K562 (cell line): ENCODE data around the gene ATOH8. TPM values are rescaled to one million over a fixed set of nuclear protein-coding genes. Genes with fewer than 3 reads are reported as not detected.

ENCODE experiments used
- CBX5 ChIP-seq: IDR thresholded peaks from 2 replicates; pipeline ENCODE4 v1.6.1; 2014; ENCODE audit warnings: low read depth, borderline replicate concordance
- ZBTB11 ChIP-seq, 3 experiments: fragments of 200-800 bp in 1 of 3; fragments of 250-450 bp in 1 of 3; fragments of 450-650 bp in 1 of 3; sonication (Bioruptor Pico) in 1 of 3; sonication (Bioruptor generic) in 1 of 3; formaldehyde crosslinking in 1 of 3; IDR thresholded peaks; 2 replicates each; pipeline versions ENCODE4 v1.6.1 to v1.8.0; 2016 to 2022; ENCODE audit warnings: mild to moderate bottlenecking in 2 of 3, missing genetic modification characterization in 2 of 3, missing compliant biosample characterization in 1 of 3, moderate library complexity in 1 of 3
- ZNF507 ChIP-seq: conservative IDR thresholded peaks from 2 replicates; pipeline ENCODE4 v1.6.1; 2017; ENCODE audit warnings: missing genetic modification characterization, missing compliant biosample characterization
- polyA plus RNA-seq, 8 experiments: library from polyadenylated mRNA; depleted of rRNA in 4 of 8; stranded (reverse) in 5 of 8; unstranded in 3 of 8; fragments of >200 nt; fragmentation: Nextera tagmentation in 2 of 8; fragmentation: Illumina TruSeq in 1 of 8; extraction: Ambion mirVana in 2 of 8; extraction: Trizol in 1 of 8; gene quantifications; 2 replicates each; pipeline versions ENCODE4 v1.2.1 to v1.2.3, GENCODE V29; 2011 to 2014; ENCODE audit warnings: inconsistent platforms in 1 of 8, missing spikeins in 1 of 8
- total RNA-seq, 7 experiments: library from RNA; depleted of rRNA in 6 of 7; stranded (reverse); fragments of >200 nt in 6 of 7; fragmentation: Illumina TruSeq in 2 of 7; extraction: Trizol in 2 of 7; gene quantifications; 2 replicates each; pipeline versions ENCODE4 v1.2.1 to v1.2.3, GENCODE V29; 2011 to 2021; ENCODE audit warnings: low replicate concordance in 1 of 7

Gene ATOH8
- total and polyA plus RNA-seq, 9 of the 15 experiments (the other 6 are each of a cell fraction or from before 2014, with no cell fraction given): not detected

DNA sequence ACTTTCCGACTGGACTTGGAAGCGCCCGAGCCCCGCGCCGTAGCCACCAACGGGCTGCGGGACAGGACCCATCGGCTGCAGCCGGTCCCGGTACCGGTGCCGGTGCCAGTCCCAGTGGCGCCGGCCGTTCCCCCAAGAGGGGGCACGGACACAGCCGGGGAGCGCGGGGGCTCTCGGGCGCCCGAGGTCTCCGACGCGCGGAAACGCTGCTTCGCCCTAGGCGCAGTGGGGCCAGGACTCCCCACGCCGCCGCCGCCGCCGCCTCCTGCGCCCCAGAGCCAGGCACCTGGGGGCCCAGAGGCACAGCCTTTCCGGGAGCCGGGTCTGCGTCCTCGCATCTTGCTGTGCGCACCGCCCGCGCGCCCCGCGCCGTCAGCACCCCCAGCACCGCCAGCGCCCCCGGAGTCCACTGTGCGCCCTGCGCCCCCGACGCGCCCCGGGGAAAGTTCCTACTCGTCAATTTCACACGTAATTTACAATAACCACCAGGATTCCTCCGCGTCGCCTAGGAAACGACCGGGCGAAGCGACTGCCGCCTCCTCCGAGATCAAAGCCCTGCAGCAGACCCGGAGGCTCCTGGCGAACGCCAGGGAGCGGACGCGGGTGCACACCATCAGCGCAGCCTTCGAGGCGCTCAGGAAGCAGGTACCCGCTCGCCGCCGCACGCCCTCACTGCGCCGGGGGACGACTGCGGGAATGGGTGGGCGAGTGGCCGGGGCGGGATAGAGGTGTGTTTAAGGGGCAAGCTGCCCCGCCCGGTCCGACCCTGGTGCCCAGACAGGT lies 713 bp downstream of the ATOH8 start (continued):
- TF ChIP-seq ZBTB11 (CRISPR knock-in tag; IDR thresholded peaks at IDR 0.05) (no peak), CBX5 (no peak), ZNF507 (tag) (no peak)
